ENCODE results near the gene WSB2.
"Not testable (repeated sequence)": the region's sequence is repeated elsewhere in the genome, so short reads cannot be mapped to it uniquely, and the experiment has no call there.

The WSB2 gene

DNA sequence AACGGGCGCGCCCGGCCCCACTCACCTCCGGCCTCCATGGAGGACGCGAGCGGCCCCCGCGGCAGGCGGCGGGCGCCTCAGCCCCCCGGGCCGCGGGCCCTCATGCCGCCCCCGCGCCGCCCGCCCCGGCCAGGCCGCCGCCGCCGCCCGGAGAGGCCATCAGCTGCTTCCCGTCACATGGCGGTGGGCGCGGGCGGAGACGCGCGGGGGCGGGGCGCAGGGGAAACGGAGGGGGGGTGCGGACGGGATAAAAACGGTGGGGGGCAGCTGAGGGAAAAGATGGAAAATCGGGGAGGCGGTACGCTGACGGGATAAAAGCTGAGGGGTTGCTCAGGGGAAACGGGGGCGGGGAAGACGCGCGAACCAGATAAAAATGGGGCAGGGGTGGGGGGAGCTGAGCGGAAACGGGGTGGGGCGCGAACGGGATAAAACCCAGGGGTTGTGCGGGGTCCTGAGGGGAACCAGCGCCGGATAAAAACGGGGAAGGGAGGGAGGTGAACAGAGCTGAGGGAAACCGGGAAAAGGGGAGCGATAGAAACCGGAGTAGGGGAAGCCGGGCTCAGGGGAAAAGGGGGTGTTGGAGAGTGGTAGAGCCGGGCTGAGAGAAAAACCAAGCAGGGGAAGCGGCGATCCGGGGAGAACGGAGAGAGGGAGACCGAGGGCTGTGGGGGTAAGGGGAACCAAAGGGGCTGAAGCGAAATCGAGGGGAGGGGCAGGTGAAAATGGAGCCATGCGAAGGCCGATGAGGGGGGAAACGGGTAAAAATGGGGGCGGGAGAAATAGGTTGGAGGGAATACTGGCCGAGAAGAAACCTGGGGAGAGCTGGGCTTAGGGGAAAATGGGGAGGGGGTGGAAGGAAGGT is at the start of gene WSB2:
Gene WSB2 (minus strand): TSS at position 169 of the 862 bp plus-strand sequence. CDS start 131 bp downstream, at position 38.
- in situ Hi-C loops (cut with MboI; ENCODE audit: low sequenced_read_pairs): no loop called here

DNA sequence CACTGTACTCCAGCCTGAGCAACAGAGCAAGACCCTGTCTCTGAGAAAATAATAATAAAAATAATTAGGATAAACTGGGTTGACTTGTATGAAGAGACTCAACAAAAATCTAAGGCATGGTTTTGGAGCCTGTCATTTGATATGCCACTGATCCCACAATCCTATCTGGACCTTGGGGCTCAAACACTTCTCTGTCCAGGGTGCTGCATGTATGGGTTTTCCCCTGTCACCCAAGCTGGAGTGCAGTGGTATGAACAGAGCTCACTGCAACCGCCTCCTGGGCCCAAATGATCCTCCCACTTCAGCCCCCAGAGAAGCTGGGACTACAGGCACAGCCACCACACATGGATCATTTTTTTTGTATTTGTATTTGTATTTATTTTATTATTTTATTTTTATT is 48.1 kb upstream of the WSB2 start:
- in situ Hi-C loops (cut with MboI; ENCODE audit: low sequenced_read_pairs): no loop called here

DNA sequence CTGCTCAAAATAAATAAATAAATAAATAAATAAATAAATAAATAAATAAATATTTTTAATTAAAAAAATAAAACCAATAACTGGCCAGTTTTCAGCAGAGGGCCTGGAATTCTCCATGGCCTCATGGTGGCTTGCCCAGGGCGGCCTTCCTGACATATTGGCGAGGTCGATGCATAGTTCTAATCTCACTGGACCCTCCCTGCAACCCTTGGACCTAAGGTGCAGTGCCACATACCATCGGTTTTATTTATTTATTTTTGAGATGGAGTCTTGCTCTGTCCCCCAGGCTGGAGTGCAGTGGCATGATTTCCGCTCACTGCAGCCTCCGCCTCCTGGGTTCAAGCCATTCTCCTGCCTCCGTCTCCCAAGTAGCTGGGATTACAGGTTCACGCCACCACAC is 46.7 kb upstream of the WSB2 start:
- in situ Hi-C loops (cut with MboI; ENCODE audit: low sequenced_read_pairs): no loop called here

DNA sequence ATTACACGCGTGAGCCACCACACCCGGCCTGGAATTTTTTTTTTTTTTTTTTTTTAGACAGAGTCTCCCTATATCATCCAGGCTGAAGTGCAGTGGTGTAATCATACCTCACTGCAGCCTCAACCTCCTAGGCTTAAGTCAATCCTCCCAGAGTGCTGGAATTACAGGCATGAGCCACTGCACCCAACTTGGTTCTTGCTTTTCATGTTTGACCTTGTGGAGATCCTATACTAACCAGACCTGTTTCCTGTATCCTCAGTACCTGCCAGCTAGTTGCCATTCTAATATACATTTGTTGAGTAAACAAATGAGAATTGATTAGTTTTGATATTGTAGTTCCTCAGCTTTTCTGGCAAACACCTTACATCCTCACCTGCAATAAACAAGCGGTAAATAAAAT is 46.0 kb upstream of the WSB2 start:
- in situ Hi-C loops (cut with MboI; ENCODE audit: low sequenced_read_pairs): no loop called here

DNA sequence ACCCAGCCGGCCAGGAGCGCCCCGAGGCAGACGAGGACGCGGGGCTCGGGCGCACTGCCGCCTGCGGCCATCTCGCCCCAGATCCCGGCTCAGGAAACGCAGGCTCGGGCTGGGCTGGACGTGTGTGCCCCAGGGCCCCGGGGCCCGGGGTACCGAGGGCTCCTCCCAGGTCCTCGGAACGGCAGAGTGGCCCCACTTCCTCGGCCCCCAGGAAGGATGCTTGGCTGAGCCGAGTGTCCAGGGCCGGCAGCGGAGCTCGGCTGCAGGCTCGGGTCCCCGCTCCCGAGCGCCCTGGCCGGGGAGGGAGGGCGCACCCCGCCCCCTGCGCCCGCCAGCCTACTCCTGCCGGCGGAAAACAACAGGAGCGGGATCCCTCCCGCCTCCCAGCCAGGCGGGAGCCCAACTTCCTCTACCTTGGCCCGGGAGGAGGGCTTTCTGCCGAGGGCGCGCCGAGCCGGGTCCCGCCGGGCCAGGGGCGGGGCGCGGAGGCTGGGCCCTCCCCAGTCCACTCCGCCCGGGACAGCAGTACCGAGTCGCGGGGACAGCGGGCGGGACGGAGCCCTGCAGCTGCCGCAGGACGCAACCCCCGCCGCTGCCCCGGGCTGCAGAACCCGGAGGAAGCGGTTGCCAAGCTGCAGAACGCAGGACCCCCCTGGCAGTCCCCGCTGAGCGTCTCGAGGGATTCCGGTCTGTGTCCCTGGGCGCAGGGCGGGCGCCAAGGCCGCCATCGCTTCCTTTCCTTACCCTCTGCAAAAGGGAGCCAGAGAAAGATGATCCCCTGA is 42.8 kb upstream of the WSB2 start, which contains the start of gene VSIG10:
Gene VSIG10 (minus strand): TSS at position 411 of the 782 bp plus-strand sequence. CDS start 340 bp downstream, at position 71.
- in situ Hi-C loops (cut with MboI; ENCODE audit: low sequenced_read_pairs): no loop called here

DNA sequence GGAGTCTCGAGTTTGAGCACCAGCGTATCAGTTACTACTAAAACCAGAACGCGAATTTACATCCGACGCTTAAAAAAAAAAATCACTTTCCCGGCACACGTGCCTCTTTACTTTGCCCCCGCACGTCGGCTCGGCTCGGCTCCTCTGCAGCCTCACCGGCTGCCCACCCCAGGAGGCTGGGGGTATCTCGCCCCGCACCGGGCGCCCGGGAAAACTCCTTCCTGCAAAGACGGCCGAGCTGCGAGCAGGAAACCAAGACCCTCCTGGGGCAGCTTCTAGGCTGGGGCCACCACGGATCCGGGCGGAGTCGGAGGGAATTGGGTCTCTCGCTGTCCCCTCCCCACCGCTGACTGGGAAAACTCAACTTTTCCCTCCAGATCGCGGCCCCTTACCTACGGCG is 42.2 kb upstream of the WSB2 start:
- in situ Hi-C loops (cut with MboI; ENCODE audit: low sequenced_read_pairs): no loop called here

DNA sequence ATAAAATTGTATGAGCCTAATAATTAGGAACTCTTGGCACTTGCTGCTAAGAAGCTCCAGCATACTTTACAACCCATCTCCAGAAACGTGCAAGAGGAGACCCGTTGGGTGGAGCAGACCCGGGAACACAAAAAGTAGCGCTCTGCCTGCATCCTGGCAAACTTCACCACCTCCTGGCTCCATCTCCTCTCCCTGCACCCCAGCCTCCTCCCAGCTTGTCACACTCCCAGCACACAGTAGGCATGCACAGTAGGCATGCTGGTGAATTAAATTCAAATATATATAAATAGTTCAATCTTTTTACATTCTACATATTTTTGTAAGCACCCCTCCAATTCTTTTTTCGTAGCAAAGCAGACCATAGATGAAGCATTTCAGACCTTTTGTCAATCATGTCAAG is 41.6 kb upstream of the WSB2 start:
- in situ Hi-C loops (cut with MboI; ENCODE audit: low sequenced_read_pairs): no loop called here

DNA sequence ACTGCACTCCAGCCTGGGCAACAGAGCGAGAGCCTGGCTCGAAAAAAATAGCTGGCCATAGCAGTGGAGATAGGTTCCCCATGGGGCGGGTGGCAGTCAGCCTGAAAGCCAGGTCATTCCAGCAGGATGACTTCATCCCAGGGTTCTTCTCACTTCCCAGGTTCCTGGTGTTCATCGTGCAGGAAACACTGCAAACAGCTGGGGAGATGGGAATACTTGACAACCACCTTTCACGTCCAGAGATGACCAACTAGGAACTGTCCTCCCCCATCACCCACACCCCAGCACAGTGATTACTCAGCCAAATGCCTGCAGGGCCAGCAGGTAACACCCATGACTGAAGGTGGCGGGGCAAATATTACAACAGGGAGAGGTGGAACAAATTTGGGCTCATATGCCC is 41.1 kb upstream of the WSB2 start:
- in situ Hi-C loops (cut with MboI; ENCODE audit: low sequenced_read_pairs): no loop called here

DNA sequence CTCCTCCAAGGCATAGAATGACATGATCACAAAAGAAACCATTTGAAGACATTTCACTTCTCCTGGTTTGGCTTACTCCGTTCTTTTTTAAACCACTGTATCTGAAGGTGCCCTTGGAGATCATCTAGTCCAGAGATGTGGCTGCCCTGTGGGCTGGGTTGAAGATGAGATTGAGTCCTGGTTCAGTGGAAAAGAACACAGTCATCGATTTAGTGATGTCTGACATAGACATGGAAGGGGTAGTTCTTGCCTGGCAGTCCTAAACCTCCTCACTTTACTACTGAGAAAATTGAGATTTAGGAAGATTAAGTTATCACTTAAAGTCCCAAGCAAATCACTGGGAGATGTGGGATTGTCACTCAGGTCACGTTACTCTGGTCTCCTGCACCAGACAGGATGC is 40.1 kb upstream of the WSB2 start:
- in situ Hi-C loops (cut with MboI; ENCODE audit: low sequenced_read_pairs): no loop called here

DNA sequence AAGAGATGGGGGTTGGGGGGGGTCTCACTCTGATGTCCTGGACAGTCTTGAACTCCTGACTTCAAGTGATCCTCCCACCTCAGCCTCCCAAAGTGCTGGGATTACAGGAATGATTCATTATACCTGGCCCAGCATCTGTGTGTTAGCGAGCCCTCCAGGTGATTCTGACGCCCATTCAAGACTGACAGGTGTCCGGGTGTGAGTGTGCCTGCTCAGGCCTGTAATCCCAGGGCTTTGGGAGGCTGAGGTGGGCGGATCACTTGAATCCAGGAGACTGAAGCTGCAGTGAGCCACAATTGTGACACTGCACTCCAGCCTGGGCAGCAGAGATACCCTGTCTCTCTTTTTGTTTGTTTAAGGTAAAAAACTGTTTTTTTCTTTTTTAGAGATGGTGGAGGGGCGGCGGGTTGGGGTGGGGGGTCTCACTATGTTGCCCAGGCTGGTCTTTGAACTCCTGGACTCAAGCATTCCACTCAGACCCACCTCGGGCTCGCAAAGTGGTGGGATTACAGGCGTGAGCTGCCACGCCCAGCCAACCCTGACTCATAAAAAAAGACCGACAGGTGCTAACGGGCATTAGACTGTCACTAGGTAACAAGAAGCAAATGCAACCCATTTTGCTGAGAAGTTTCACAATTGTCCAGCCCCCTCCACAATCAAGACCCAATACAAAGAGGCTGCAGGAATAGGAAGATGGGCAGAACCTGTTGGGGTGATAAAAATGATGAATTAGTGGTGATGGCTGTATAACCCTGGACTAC is 38.1 kb upstream of the WSB2 start:
- in situ Hi-C loops (cut with MboI; ENCODE audit: low sequenced_read_pairs): no loop called here

DNA sequence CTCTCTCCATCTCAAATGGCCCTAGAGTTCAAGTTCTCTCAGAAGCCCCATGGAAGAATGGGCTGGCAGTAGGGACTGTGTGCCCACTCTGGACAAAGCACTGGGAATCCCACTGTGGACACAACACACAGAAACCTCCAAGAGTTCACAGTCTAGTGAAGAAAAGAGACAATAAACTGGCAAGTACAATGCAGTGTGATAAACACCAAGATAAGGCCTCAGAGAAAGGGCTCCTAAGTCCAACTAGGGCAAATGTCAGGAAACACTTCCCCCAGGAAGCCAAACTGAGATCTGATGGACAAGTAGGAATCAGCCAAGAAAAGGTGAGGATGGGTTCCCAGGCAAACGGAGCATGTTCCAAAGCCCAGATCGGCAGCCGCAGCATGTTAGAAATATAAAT is 37.4 kb upstream of the WSB2 start:
- in situ Hi-C loops (cut with MboI; ENCODE audit: low sequenced_read_pairs): no loop called here

DNA sequence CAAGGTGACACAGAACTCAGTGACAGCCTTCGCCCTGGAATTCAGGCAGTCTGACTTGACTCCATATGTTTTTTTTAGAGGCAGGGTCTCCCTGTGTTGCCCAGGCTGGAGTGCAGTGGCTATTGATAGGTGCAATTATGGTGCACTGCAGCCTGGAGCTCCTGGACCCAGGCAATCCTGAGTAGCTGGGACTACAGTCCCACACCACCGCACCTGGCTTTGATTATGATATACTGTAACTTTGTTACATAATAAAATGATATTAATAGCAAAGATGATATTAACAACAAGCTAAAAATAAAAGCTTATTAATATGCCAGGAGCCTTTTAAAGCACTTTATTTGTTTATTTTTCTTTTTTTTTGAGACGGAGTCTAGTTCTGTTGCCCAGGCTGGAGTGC is 33.1 kb upstream of the WSB2 start:
- in situ Hi-C loops (cut with MboI; ENCODE audit: low sequenced_read_pairs): no loop called here

DNA sequence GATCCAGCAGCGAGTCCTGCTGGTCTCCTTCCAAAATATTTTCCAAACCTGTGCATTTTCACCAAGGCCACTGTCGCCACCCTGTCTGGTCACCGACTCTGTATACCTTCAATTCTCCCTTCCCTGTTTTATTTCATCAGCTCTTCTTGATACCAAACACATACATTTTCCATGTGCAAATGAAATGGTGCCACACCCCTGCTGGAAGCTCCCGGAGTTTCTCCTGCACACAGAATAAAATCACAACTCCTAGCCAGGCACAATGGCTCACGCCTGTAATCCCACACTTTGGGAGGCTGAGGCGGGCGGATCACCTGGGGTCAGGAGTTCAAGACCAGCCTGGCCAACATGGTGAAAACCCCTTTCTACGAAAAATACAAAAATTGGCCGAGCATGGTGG is 28.8 kb upstream of the WSB2 start:
- in situ Hi-C loops (cut with MboI; ENCODE audit: low sequenced_read_pairs): no loop called here

DNA sequence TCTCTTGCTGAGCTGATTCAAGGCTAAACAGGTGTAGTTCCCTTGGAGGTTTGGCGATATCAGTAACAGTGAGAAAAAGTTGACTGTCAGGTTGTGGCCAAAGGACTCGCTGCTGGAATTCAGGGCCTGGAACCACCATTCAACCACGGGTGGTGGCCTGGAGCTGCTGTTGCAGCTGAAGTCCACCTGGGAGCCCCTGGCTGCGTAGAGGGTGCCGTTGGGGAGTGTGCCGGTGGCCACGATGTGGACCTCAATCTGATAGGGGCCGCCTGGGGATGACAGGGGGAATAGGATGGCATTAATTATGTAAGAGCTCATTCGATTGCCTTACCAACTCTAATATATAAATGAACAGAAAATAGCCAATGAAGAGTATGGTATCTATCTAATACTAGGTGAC is 21.2 kb upstream of the WSB2 start:
- in situ Hi-C loops (cut with MboI; ENCODE audit: low sequenced_read_pairs): no loop called here

DNA sequence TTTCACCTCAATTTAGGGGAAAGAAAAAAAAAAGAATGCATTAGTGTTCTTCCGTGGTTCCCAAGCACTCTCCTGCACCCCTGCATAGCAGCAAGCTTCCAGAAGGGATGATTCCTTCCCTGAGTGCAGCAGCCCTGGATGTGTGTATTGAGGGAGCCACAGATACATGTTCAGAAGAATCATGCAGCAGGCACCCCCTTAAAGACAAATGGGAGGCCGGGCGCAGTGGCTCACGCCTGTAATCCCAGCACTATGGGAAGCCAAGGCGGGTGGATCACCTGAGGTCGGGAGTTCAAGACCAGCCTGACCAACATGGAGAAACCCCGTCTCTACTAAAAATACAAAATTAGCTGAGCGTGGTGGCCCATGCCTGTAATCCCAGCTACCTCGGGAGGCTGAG is 20.5 kb upstream of the WSB2 start:
- in situ Hi-C loops (cut with MboI; ENCODE audit: low sequenced_read_pairs): not testable (repeated sequence)

DNA sequence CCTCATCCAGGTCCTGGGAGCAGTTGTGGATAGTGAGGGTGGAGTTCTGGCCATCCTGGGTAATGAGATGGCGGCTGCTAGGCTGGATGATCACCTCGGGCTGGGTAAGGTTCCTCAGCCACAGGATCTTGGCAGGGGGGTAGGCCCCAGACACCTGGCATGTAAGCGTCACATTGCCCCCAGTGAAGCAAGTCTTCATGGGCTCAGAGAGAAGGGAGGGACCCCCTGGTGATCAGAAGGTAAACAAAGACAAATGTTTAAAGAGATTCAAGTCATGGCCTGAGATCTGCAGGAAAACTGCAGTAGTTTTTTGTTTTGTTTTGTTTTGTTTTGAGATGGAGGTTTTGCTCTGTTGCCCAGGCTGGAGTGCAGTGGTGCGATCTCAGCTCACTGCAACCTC is 12.8 kb upstream of the WSB2 start:
- in situ Hi-C loops (cut with MboI; ENCODE audit: low sequenced_read_pairs): no loop called here

DNA sequence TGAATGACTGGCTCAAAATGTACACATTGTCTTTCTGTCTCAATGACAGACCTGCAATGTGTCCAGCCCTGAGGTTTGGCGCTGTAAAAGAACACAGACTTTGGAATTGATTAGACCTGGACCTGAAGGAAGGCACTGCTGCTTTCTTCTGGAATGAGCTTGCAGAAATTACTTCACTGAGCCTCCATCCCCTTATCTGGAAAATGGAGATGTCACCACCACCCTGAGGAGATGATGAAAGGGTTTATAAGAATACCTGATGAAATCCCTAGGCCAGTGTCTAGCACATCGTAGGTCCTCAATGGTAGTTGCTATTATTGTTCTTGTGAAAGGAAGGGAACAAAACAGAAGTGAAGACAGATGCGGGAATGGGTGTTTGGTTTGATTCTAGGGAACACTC is 9.7 kb upstream of the WSB2 start:
- in situ Hi-C loops (cut with MboI; ENCODE audit: low sequenced_read_pairs): no loop called here

DNA sequence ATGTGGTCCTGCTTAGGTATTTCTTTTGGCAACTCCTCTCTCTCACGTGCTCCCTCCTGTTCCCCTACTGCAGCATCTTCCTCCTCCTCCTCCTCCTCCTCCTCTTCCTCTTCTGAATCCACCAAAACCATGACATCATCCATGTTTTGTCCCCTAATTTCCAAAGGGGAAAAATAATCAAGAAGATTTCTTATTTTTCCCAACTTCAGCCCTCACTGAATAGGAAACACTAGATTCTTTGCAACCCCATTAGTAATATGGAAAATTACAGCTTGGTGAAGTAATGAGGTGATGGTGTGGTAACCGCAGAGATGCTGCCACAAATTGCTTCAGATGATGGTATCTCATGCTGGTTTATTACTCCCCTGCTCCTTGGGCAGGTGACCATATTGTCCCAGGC is 7.5 kb upstream of the WSB2 start:
- in situ Hi-C loops (cut with MboI; ENCODE audit: low sequenced_read_pairs): no loop called here

DNA sequence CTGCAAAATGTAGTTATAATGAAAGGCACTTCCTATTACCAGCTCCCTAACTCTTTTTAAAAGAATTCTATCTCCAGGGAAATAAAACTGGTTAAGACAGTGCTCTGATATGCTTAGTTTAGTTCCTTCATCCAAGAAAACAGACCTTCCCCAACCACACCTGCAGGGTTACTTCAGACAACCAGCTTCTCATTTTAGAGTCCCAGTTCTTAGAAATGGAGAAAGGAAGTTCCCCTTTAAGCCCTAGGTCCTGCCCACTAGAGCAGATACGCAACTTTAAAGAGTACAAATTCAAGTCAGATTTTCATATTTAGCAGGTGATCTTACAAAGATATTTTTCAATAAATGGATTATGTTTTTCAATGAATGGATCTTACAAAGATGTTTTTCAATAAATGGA is 4.4 kb upstream of the WSB2 start:
- in situ Hi-C loops (cut with MboI; ENCODE audit: low sequenced_read_pairs): no loop called here

DNA sequence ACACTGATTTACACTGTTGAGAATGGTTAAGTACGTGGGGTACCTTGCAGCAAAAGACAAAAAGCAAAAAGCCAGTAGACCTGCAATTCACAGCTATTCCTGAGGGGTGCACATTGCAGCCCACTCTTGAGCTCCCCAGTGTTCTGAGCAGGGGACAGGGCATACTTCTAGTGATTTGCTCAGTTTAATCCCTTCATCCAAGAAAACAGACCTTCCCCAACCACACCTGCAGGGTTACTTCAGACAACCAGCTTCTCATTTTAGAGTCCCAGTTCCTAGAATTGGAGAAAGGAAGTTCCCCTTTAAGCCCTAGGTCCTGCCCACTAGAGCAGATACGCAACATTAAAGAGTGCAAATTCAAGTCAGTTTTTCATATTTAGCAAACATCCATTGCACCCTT is 3.6 kb upstream of the WSB2 start:
- in situ Hi-C loops (cut with MboI; ENCODE audit: low sequenced_read_pairs): no loop called here

DNA sequence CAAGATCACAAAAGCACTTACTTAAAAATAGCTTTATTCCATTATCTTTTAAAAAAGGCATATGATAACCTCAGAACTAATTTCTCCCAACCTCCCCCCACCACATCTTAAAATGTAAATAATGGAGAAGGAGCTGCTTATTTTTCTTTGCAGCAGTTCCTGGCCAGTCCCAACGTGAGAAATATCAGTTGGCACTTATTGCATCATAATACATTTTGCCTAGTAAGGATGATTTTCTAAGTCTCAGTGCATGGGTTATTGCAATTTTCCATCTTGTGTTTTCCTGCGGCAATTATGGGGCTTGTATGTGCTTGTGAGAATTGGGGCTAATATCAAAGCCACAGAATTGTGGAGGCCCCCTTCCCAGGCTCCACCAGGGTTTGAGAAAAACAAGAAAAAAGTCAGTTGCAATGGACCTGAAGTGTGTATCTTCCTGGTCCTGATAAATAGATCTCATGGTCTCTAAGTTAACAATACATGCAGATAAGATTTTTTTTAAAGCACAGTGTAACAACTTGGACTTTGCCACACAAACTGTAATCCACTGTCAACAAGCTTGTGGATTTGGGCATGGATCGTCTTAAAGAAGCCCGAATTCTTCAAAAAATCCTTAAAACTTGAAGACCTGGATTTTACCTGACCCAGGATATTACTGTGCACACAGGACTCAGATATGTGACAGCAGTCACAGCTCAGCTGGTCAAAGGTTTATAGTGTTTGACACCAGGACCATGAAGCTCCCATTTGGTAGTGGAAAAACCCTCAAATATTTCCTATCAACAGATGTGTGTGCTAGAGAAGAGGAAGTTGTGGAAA is 2.8 kb upstream of the WSB2 start:
- in situ Hi-C loops (cut with MboI; ENCODE audit: low sequenced_read_pairs): no loop called here

Measured in HL-60/S4 treated with retinoic acid at 250 ng/mL for 4 days and 3 days (cell line).